HL-60 (cell line): Measurements from ENCODE around the gene PPP1R8.
"Not testable (repeated sequence)": the region's sequence is repeated elsewhere in the genome, so short reads cannot be mapped to it uniquely, and the experiment has no call there.

ENCODE experiments used
- DNase-seq, 2 experiments: peaks; one replicate each; pipeline ENCODE4 v3.0.0-alpha.2; 2010 to 2020; ENCODE audit warnings: low read depth in 1 of 2, low spot score in 1 of 2
- H3K27ac ChIP-seq: fragments of 250-450 bp; sonication (Bioruptor Pico); replicated peaks from 2 replicates; pipeline ENCODE4 v1.5.1; 2020; ENCODE audit warnings: mild to moderate bottlenecking, moderate library complexity
- H3K27me3 ChIP-seq: fragments of 250-450 bp; sonication (Bioruptor Pico); 2 replicates; pipeline ENCODE4 v1.5.1; 2021; ENCODE audit warnings: mild to moderate bottlenecking, moderate library complexity; ENCODE audit not compliant: insufficient read depth, poor library complexity, severe bottlenecking
- H3K4me3 ChIP-seq: replicated peaks from 2 replicates; pipeline ENCODE4 v1.5.1; 2011; ENCODE audit warnings: mild to moderate bottlenecking, control low read depth, low read length; ENCODE audit not compliant: insufficient read depth
- GABPA ChIP-seq: IDR thresholded peaks from 2 replicates; pipeline ENCODE4 v1.6.1; 2012; ENCODE audit warnings: low read depth
- POLR2AphosphoS5 ChIP-seq: IDR thresholded peaks from 2 replicates; pipeline ENCODE4 v1.6.1; 2012; ENCODE audit warnings: low read depth
- SPI1 ChIP-seq: IDR thresholded peaks from 2 replicates; pipeline ENCODE4 v1.6.1; 2012; ENCODE audit warnings: low read depth, mild to moderate bottlenecking, borderline replicate concordance
- TF ChIP-seq, protein P1 (sequence below): IDR thresholded peaks from one replicate; pipeline ENCODE4 v1.5.1; 2011; ENCODE audit warnings: low read length, control low read depth, inconsistent platforms; ENCODE audit not compliant: insufficient read depth
- TF ChIP-seq, protein P2 (sequence below): IDR thresholded peaks from 2 replicates; pipeline ENCODE4 v1.6.1; 2012; ENCODE audit warnings: low read depth; ENCODE audit not compliant: insufficient replicate concordance

The PPP1R8 gene

DNA sequence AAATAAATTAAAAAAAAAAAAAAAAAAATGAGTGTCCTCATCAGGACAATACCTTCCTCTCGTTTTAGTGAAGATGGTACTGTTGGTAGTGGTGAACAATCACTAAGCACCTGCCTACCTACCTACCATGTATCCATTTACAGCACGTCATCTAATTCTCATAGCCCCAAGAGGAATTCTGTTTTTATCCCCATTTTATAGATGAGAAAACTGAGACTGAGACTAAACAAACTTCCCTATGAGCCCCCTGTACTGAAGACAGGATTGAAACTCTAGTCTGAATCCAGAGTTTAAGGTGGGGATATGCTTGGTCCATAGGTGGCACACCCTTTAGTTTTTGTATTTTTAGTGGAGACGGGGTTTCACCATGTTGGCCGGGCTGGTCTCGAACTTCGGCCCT is 24.5 kb downstream of the PPP1R8 start:
- H3K27me3 ChIP-seq: no peaks in the 10 kb centered on the region
- H3K27ac ChIP-seq: no peak overlapping the region
- TF ChIP-seq, protein P1, sequence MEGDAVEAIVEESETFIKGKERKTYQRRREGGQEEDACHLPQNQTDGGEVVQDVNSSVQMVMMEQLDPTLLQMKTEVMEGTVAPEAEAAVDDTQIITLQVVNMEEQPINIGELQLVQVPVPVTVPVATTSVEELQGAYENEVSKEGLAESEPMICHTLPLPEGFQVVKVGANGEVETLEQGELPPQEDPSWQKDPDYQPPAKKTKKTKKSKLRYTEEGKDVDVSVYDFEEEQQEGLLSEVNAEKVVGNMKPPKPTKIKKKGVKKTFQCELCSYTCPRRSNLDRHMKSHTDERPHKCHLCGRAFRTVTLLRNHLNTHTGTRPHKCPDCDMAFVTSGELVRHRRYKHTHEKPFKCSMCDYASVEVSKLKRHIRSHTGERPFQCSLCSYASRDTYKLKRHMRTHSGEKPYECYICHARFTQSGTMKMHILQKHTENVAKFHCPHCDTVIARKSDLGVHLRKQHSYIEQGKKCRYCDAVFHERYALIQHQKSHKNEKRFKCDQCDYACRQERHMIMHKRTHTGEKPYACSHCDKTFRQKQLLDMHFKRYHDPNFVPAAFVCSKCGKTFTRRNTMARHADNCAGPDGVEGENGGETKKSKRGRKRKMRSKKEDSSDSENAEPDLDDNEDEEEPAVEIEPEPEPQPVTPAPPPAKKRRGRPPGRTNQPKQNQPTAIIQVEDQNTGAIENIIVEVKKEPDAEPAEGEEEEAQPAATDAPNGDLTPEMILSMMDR: no peak
- TF ChIP-seq POLR2AphosphoS5: no peak
- no peak for TF ChIP-seq SPI1
- TF ChIP-seq, protein P2, sequence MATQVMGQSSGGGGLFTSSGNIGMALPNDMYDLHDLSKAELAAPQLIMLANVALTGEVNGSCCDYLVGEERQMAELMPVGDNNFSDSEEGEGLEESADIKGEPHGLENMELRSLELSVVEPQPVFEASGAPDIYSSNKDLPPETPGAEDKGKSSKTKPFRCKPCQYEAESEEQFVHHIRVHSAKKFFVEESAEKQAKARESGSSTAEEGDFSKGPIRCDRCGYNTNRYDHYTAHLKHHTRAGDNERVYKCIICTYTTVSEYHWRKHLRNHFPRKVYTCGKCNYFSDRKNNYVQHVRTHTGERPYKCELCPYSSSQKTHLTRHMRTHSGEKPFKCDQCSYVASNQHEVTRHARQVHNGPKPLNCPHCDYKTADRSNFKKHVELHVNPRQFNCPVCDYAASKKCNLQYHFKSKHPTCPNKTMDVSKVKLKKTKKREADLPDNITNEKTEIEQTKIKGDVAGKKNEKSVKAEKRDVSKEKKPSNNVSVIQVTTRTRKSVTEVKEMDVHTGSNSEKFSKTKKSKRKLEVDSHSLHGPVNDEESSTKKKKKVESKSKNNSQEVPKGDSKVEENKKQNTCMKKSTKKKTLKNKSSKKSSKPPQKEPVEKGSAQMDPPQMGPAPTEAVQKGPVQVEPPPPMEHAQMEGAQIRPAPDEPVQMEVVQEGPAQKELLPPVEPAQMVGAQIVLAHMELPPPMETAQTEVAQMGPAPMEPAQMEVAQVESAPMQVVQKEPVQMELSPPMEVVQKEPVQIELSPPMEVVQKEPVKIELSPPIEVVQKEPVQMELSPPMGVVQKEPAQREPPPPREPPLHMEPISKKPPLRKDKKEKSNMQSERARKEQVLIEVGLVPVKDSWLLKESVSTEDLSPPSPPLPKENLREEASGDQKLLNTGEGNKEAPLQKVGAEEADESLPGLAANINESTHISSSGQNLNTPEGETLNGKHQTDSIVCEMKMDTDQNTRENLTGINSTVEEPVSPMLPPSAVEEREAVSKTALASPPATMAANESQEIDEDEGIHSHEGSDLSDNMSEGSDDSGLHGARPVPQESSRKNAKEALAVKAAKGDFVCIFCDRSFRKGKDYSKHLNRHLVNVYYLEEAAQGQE: no peak
- TF ChIP-seq GABPA: no peak
- DNase-seq: no peak
- no peak overlapping the region for H3K4me3 ChIP-seq

DNA sequence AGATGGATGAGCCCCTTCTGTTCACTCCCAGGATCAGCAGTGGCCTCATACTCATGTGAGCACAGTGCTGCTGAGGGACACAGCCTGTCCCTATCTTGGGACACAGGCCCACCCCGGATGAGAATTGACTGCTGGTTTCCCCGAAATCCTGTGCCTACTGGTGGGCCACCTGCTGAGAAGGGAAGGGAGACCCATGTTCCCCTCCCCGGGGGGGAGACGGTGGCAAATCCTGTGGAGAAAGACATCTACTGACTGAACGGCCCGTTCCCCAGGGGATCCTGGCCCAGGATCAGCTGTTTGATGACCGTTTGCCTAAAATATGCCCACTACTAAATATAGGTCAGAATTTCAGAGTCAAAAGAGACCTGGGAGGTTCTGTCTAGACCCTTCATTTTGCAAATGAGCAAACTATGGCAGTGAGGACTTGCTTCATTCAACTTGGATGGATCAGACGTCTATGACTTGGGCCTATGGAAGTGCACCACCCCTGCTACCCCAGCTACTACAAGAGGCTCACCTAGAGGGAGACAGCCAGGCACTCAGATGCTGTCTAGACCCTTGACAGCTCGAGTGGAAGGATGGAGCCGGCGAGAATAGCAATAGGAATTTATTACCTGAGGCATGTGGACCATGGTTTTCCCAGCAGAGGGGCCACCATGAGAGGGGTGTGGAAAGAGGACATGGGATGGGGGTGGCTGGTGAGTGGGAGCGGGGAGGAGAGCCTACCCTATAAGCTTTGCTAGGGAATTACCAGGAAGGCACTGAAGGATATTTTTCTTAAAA is 26.2 kb downstream of the PPP1R8 start:
- Histone ChIP-seq H3K27me3 (no peaks in the 10 kb centered on the region), H3K27ac (no peak overlapping the region), H3K4me3 (no peak overlapping the region)
- TF ChIP-seq GABPA (no peak), SPI1 (no peak), POLR2AphosphoS5 (no peak)
- TF ChIP-seq, protein P1: no peak
- TF ChIP-seq, protein P2: no peak
- DNase-seq: no peak

DNA sequence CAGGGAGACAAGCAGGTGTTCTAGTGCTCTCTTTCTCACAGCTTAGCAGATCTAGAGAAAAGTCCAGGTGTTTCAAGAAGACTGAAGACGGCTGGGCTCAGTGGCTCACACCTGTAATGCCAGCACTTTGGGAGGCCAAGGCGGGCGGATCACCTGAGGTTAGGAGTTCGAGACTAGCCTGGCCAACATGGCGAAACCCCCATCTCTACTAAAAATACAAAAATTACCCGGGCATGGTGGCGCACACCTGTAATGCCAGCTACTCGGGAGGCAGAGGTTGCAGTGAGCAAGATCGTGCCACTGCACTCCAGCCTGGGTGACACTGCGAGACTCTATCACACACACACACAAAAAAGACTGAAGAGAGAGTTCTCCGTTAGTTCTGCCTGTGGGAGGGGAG is 27.0 kb downstream of the PPP1R8 start:
- H3K27ac ChIP-seq, DNase-seq, H3K4me3 ChIP-seq, H3K27me3 ChIP-seq: not testable (repeated sequence)

DNA sequence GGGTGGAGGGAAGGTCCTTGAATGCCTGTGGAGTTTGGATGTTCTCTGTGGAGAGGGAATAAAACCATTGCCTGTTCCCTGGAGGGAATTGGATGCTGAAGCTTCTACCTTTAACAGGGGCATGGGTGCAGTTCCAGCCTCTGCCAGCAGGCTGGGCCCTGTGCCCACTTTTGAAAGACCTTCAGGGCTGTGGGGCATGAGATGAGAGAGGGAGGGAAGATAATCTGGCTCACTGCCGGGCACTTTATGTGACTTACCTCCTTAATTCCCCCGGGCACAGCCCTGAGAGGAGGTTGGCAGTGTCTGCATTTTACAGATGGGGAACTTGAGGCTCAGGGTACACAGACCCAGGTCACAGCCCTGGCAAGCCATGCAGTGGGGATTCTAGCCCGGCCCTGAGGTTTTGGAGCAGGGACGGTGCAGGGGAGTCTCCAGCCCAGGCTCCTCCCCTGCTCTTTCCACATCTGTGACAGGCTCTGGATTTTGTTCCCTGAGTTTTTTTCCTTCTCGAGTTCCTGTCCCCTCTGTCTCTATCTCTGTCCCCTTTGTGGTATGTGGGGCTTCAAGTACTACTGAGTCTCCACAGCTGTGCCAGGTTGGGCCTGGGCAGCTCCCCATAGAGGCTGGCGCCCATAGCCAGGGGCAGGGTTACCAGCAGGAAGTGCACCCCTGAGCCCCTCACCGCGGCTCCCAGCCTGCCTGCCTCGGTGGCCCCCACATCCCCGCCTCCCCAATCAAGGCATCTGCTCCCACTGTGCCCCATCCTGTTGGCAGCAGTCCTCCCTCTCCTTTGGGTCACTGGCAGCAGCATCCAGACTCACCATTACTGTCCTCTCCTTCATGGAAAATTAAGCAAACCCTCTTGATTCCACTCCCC is 27.7 kb downstream of the PPP1R8 start:
- DNase-seq: peak in 1 of 2 experiments; percentile 91
- no peak overlapping the region for H3K4me3 ChIP-seq
- TF ChIP-seq, protein P1: peak; percentile 100
- TF ChIP-seq POLR2AphosphoS5: no peak
- TF ChIP-seq SPI1: no peak
- TF ChIP-seq, protein P2: no peak
- no peak for TF ChIP-seq GABPA
- H3K27ac ChIP-seq: peak overlapping the region; percentile 48
- H3K27me3 ChIP-seq: no peaks in the 10 kb centered on the region
